ENCODE results near the gene TAAR8.

TAAR8 gene

DNA sequence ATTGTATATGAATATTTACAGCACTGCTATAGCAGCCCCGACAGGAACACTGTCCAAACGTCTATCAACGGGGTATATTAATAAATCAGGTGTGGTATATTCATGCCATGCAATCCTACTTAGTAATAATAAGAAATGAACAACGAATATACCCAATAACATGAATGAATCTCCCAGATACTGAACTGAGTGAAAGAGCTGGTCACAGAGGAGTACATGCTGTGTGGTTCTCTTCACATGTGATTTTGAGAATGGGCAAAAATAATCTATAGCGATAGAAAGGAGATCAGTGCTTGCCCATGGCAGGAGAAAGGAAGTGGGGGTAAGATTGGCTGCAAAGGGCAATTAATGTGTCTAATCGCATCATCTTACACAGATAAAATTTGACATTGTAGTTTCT, 13.9 kb downstream of the TAAR8 start:
- Histone ChIP-seq H3K27ac (ENCODE audit: poor library complexity, severe bottlenecking) (no peak overlapping the region), H3K27me3 (ENCODE audit: insufficient read depth, poor library complexity, severe bottlenecking) (peaks cover 15% of the 10 kb centered on the region), H3K9me3 (ENCODE audit: severe bottlenecking) (no peaks in the 10 kb centered on the region), H3K4me1 (ENCODE audit: insufficient read depth, poor library complexity, severe bottlenecking) (no peaks in the 10 kb centered on the region), H3K36me3 (ENCODE audit: low read depth) (no peaks in the 10 kb centered on the region), H3K4me3 (ENCODE audit: severe bottlenecking) (no peak overlapping the region)
- TF ChIP-seq, protein P1, sequence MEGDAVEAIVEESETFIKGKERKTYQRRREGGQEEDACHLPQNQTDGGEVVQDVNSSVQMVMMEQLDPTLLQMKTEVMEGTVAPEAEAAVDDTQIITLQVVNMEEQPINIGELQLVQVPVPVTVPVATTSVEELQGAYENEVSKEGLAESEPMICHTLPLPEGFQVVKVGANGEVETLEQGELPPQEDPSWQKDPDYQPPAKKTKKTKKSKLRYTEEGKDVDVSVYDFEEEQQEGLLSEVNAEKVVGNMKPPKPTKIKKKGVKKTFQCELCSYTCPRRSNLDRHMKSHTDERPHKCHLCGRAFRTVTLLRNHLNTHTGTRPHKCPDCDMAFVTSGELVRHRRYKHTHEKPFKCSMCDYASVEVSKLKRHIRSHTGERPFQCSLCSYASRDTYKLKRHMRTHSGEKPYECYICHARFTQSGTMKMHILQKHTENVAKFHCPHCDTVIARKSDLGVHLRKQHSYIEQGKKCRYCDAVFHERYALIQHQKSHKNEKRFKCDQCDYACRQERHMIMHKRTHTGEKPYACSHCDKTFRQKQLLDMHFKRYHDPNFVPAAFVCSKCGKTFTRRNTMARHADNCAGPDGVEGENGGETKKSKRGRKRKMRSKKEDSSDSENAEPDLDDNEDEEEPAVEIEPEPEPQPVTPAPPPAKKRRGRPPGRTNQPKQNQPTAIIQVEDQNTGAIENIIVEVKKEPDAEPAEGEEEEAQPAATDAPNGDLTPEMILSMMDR (IDR thresholded peaks at IDR 0.05; ENCODE audit: poor library complexity, severe bottlenecking) = no peak
- ATAC-seq (ENCODE audit: low read depth) (no peak), DNase-seq (ENCODE audit: low spot score) (no peak)

DNA sequence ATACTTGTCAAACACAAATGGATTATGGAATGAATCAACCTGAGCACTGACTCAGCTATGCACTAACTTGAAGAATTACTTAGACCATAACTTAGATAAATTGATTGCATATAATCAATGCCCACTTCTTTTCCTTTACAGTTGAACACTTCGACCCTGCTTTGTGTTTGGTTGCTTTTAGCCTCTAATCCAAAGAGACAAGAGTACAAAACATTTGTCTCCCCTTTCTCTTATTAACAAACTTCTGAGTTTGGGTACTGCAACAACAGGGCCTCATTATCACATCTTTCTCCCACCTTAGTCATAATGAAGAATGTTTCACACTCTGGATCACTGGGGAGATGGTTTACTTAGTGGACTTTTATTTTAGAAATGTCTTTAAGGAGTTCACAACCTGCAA, 15.1 kb downstream of the TAAR8 start:
- H3K9me3 ChIP-seq (ENCODE audit: severe bottlenecking) = no peaks in the 10 kb centered on the region

DNA sequence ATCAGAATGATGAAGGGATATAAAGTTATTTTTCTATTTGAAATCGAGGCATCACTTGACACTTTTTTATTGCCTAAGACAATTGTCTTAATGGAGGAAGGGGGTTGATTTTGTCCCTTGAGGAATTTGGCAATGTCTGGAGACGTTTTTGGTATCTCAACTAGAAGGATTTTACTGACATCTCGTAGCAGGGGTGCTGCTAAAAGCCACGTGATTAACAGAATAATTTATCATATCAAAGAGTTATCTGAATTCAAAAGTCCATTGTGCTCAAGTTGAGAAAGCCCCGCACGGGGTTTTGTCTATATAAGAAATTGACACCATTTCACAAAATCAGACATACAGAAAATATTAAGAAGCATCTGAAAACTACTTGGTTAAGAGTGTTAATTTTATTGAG, 16.1 kb downstream of the TAAR8 start:
- peaks cover 15% of the 10 kb centered on the region for H3K27me3 ChIP-seq (ENCODE audit: insufficient read depth, poor library complexity, severe bottlenecking)
- H3K9me3 ChIP-seq (ENCODE audit: severe bottlenecking) = no peaks in the 10 kb centered on the region
- no peaks in the 10 kb centered on the region for H3K36me3 ChIP-seq (ENCODE audit: low read depth)
- H3K4me1 ChIP-seq (ENCODE audit: insufficient read depth, poor library complexity, severe bottlenecking) = no peaks in the 10 kb centered on the region
- TF ChIP-seq, protein P1 (IDR thresholded peaks at IDR 0.05; ENCODE audit: poor library complexity, severe bottlenecking) = no peak
- DNase-seq (ENCODE audit: low spot score) = no peak
- H3K4me3 ChIP-seq (ENCODE audit: severe bottlenecking) = no peak overlapping the region
- H3K27ac ChIP-seq (ENCODE audit: poor library complexity, severe bottlenecking) = no peak overlapping the region
- ATAC-seq (ENCODE audit: low read depth) = no peak

More for the DNA sequence above, 15.1 kb downstream of the TAAR8 start:
- no peak overlapping the region for H3K27ac ChIP-seq (ENCODE audit: poor library complexity, severe bottlenecking)
- H3K4me1 ChIP-seq (ENCODE audit: insufficient read depth, poor library complexity, severe bottlenecking) = no peaks in the 10 kb centered on the region
- H3K27me3 ChIP-seq (ENCODE audit: insufficient read depth, poor library complexity, severe bottlenecking) = peaks cover 15% of the 10 kb centered on the region
- ATAC-seq (ENCODE audit: low read depth) = no peak
- no peaks in the 10 kb centered on the region for H3K36me3 ChIP-seq (ENCODE audit: low read depth)
- no peak overlapping the region for H3K4me3 ChIP-seq (ENCODE audit: severe bottlenecking)
- TF ChIP-seq, protein P1 (IDR thresholded peaks at IDR 0.05; ENCODE audit: poor library complexity, severe bottlenecking) = no peak
- DNase-seq (ENCODE audit: low spot score) = no peak

DNA sequence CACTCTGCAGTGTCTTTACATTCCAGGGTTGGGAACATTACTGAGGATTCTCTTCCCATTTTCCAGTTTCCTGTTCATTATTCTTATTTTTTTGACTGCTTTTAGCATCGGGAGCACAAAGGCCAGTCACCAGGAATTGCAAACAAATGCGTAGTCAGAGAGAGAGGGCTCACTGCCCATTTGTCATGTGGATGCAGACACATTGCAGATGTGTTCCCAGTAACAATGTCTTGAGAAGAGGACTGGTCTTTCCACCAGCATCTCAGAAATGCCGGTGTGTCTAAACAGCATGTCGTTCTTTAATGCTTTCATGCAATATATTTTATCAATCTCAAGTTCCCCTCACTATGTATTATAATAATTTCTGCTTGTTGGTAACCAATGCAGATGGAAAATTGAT, 16.7 kb downstream of the TAAR8 start:
- ATAC-seq (ENCODE audit: low read depth) (no peak), DNase-seq (ENCODE audit: low spot score) (no peak)
- Histone ChIP-seq H3K4me1 (ENCODE audit: insufficient read depth, poor library complexity, severe bottlenecking) (no peaks in the 10 kb centered on the region), H3K36me3 (ENCODE audit: low read depth) (no peaks in the 10 kb centered on the region), H3K4me3 (ENCODE audit: severe bottlenecking) (no peak overlapping the region), H3K27ac (ENCODE audit: poor library complexity, severe bottlenecking) (no peak overlapping the region), H3K27me3 (ENCODE audit: insufficient read depth, poor library complexity, severe bottlenecking) (peaks cover 13% of the 10 kb centered on the region), H3K9me3 (ENCODE audit: severe bottlenecking) (no peaks in the 10 kb centered on the region)
- TF ChIP-seq, protein P1 (IDR thresholded peaks at IDR 0.05; ENCODE audit: poor library complexity, severe bottlenecking) = no peak

DNA sequence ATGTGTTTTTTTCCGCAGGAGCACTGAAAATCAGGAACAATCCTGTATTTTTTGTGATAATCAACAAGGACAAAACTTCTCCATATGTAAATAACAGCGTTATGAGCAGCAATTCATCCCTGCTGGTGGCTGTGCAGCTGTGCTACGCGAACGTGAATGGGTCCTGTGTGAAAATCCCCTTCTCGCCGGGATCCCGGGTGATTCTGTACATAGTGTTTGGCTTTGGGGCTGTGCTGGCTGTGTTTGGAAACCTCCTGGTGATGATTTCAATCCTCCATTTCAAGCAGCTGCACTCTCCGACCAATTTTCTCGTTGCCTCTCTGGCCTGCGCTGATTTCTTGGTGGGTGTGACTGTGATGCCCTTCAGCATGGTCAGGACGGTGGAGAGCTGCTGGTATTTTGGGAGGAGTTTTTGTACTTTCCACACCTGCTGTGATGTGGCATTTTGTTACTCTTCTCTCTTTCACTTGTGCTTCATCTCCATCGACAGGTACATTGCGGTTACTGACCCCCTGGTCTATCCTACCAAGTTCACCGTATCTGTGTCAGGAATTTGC, 17.8 kb downstream of the TAAR8 start, which contains the start of gene TAAR6:
Gene TAAR6, plus strand, starts transcription at position 102 of the 557 bp plus-strand sequence. Its CDS starts 0 bp downstream, at position 102.
- Histone ChIP-seq H3K9me3 (ENCODE audit: severe bottlenecking) (no peaks in the 10 kb centered on the region), H3K4me3 (ENCODE audit: severe bottlenecking) (no peak within 1 kb of the TSS), H3K27me3 (ENCODE audit: insufficient read depth, poor library complexity, severe bottlenecking) (peaks cover 12% of the 10 kb centered on the region)

More for the DNA sequence above, 17.8 kb downstream of the TAAR8 start, which contains the start of gene TAAR6:
- no peaks in the 10 kb centered on the region for H3K4me1 ChIP-seq (ENCODE audit: insufficient read depth, poor library complexity, severe bottlenecking)
- no peaks in the 10 kb centered on the region for H3K36me3 ChIP-seq (ENCODE audit: low read depth)
- TF ChIP-seq, protein P1 (IDR thresholded peaks at IDR 0.05; ENCODE audit: poor library complexity, severe bottlenecking) = no peak
- no peak for ATAC-seq (ENCODE audit: low read depth)
- H3K27ac ChIP-seq (ENCODE audit: poor library complexity, severe bottlenecking) = no peak within 1 kb of the TSS
- no peak for DNase-seq (ENCODE audit: low spot score)
